Liver (tissue), 9 donors: Measurements from ENCODE around the gene SPATA4. TPM values are rescaled to one million over a fixed set of nuclear protein-coding genes. Genes with fewer than 3 reads are reported as not detected.

Source experiments
- DNase-seq: peaks from one replicate; pipeline ENCODE4 v3.0.0-alpha.2; 2017; ENCODE audit warnings: low spot score
- H3K27ac ChIP-seq, 2 donors: one replicate each; pipeline ENCODE4 v1.7.0; 2013; ENCODE audit warnings: inconsistent platforms in 2 of 2, low read length in 2 of 2, control low read depth in 1 of 2, low read depth in 1 of 2, mild to moderate bottlenecking in 1 of 2
- H3K27me3 ChIP-seq, 4 donors: one replicate each; pipeline versions ENCODE4 v1.6.1 to v1.7.0; 2013; ENCODE audit warnings: low read length in 3 of 4, inconsistent platforms in 1 of 4, mild to moderate bottlenecking in 1 of 4, moderate library complexity in 1 of 4; ENCODE audit not compliant: control insufficient read depth in 4 of 4, insufficient read depth in 4 of 4
- H3K36me3 ChIP-seq, 4 donors: one replicate each; pipeline versions ENCODE4 v1.6.1 to v1.7.0; 2013; ENCODE audit warnings: low read length in 3 of 4, mild to moderate bottlenecking in 3 of 4, low read depth in 1 of 4, moderate library complexity in 1 of 4; ENCODE audit not compliant: control insufficient read depth in 4 of 4, insufficient read depth in 3 of 4
- H3K4me1 ChIP-seq, 4 donors: one replicate each; pipeline versions ENCODE4 v1.6.1 to v1.7.0; 2013; ENCODE audit warnings: low read length in 3 of 4, mild to moderate bottlenecking in 3 of 4, moderate library complexity in 1 of 4; ENCODE audit not compliant: control insufficient read depth in 4 of 4, insufficient read depth in 4 of 4
- H3K4me3 ChIP-seq, 3 donors: one replicate each; pipeline versions ENCODE4 v1.6.1 to v1.7.0; 2013; ENCODE audit warnings: low read length in 3 of 3, control low read depth in 1 of 3, low read depth in 1 of 3, mild to moderate bottlenecking in 1 of 3
- H3K9ac ChIP-seq, 2 donors: one replicate each; pipeline ENCODE4 v1.7.0; 2013; ENCODE audit warnings: low read length in 2 of 2, mild to moderate bottlenecking in 2 of 2, moderate library complexity in 2 of 2, control low read depth in 1 of 2, low read depth in 1 of 2
- H3K9me3 ChIP-seq, 4 donors: one replicate each; pipeline versions ENCODE4 v1.6.1 to v1.7.0; 2013; ENCODE audit warnings: low read length in 3 of 4; ENCODE audit not compliant: control insufficient read depth in 4 of 4
- FOXA1 ChIP-seq: IDR thresholded peaks from 2 replicates; pipeline ENCODE4 v1.6.1; 2016; ENCODE audit warnings: antibody characterized with exemption
- FOXA2 ChIP-seq: IDR thresholded peaks from 2 replicates; pipeline ENCODE4 v1.6.1; 2016; ENCODE audit warnings: antibody characterized with exemption
- GABPA ChIP-seq, 2 donors: IDR thresholded peaks in 1 of 2; conservative IDR thresholded peaks in 1 of 2; 2 replicates each; pipeline ENCODE4 v1.6.1; 2016; ENCODE audit warnings: antibody characterized with exemption in 2 of 2, mild to moderate bottlenecking in 1 of 2, moderate library complexity in 1 of 2
- HNF4A ChIP-seq, 2 donors: conservative IDR thresholded peaks; 2 replicates each; pipeline ENCODE4 v1.6.1; 2016; ENCODE audit warnings: antibody characterized with exemption in 2 of 2, mild to moderate bottlenecking in 2 of 2
- HNF4G ChIP-seq: IDR thresholded peaks from 2 replicates; pipeline ENCODE4 v1.6.1; 2016; ENCODE audit warnings: antibody characterized with exemption
- JUND ChIP-seq, 2 donors: IDR thresholded peaks; 2 replicates each; pipeline ENCODE4 v1.6.1; 2016; ENCODE audit warnings: antibody characterized with exemption in 2 of 2
- NR2F2 ChIP-seq: IDR thresholded peaks from 2 replicates; pipeline ENCODE4 v1.6.1; 2016; ENCODE audit warnings: antibody characterized with exemption
- RAD21 ChIP-seq, 2 donors: IDR thresholded peaks; 2 replicates each; pipeline ENCODE4 v1.6.1; 2016; ENCODE audit warnings: antibody characterized with exemption in 2 of 2, mild to moderate bottlenecking in 2 of 2
- RXRA ChIP-seq, 2 donors: IDR thresholded peaks; 2 replicates each; pipeline ENCODE4 v1.6.1; 2017 to 2018; ENCODE audit warnings: antibody characterized with exemption in 2 of 2, mild to moderate bottlenecking in 1 of 2
- SP1 ChIP-seq: IDR thresholded peaks from 2 replicates; pipeline ENCODE4 v1.6.1; 2018; ENCODE audit warnings: antibody characterized with exemption, mild to moderate bottlenecking
- TAF1 ChIP-seq: conservative IDR thresholded peaks from 2 replicates; pipeline ENCODE4 v1.6.1; 2016; ENCODE audit warnings: antibody characterized with exemption, mild to moderate bottlenecking
- YY1 ChIP-seq: IDR thresholded peaks from 2 replicates; pipeline ENCODE4 v1.6.1; 2016; ENCODE audit warnings: antibody characterized with exemption, mild to moderate bottlenecking
- WGBS: extraction: QIAGEN DNeasy Blood & Tissue Kit; methylation state at CpG from one replicate; pipeline ENCODE4 v1.1.7; 2013; 5-methylcytosine and 5-hydroxymethylcytosine counted together
- polyA plus RNA-seq, 2 donors: library from polyadenylated mRNA; stranded (reverse) in 1 of 2; unstranded in 1 of 2; fragments of 200-250 nt in 1 of 2; fragments of >200 nt in 1 of 2; fragmentation: Nextera tagmentation in 1 of 2; extraction: Ambion mirVana in 1 of 2; gene quantifications; one replicate each; pipeline versions ENCODE4 v1.2.1 to v1.2.3, GENCODE V29; 2013 to 2015
- total RNA-seq, 2 donors: library from RNA; depleted of rRNA; stranded (reverse); fragments of >200 nt; gene quantifications; one replicate each; pipeline ENCODE4 v1.2.3, GENCODE V29; 2014
- TF ChIP-seq, protein P1 (sequence below): IDR thresholded peaks from 2 replicates; pipeline ENCODE4 v1.6.1; 2016; ENCODE audit warnings: antibody characterized with exemption, mild to moderate bottlenecking
- TF ChIP-seq, protein P2 (sequence below): IDR thresholded peaks from 2 replicates; pipeline ENCODE4 v1.6.1; 2016; ENCODE audit warnings: antibody characterized with exemption
- TF ChIP-seq, protein P3 (sequence below): IDR thresholded peaks from 2 replicates; pipeline ENCODE4 v1.6.1; 2016; ENCODE audit warnings: antibody characterized with exemption
- donor health status: healthy.
- donor health status: healthy.
- donor health status: healthy.
- donor health status: healthy.
- donor health status: healthy.

The SPATA4 gene
- total and polyA plus RNA-seq, 4 donors = 0.14 TPM; not detected in 3

DNA sequence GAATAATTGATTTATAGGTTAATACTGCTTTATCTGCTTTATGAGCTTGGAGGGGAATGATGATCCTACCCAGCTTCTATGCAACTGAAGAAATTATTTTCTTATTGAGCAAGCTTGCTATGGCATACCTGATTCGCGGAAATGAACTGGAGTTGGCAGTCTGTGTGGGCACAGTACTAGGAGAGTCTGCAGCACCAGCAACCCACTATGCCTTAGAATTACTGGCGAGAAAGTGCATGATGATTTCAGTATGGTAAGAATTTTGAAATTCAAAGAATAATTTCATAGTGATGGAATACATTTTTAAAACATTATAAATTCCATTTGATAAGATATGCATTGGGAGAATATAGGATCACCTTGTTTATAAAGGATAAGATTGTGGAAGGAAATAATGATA, 32.3 kb downstream of the SPATA4 start:
- no peak overlapping the region for H3K27ac ChIP-seq
- no peaks in the 10 kb centered on the region for H3K36me3 ChIP-seq
- H3K27me3 ChIP-seq = no peaks in the 10 kb centered on the region
- 91% methylated on average over 3 of the region's 3 CpGs for WGBS
- H3K9ac ChIP-seq = no peak overlapping the region
- no peaks in the 10 kb centered on the region for H3K4me1 ChIP-seq
- DNase-seq = no peak
- TF ChIP-seq HNF4G (no peak), GABPA (IDR thresholded peaks at IDR 0.05 in 1 of 2, conservative IDR thresholded peaks at IDR 0.05 in 1 of 2) (no peak), JUND (IDR thresholded peaks at IDR 0.05) (no peak)
- TF ChIP-seq, protein P1, sequence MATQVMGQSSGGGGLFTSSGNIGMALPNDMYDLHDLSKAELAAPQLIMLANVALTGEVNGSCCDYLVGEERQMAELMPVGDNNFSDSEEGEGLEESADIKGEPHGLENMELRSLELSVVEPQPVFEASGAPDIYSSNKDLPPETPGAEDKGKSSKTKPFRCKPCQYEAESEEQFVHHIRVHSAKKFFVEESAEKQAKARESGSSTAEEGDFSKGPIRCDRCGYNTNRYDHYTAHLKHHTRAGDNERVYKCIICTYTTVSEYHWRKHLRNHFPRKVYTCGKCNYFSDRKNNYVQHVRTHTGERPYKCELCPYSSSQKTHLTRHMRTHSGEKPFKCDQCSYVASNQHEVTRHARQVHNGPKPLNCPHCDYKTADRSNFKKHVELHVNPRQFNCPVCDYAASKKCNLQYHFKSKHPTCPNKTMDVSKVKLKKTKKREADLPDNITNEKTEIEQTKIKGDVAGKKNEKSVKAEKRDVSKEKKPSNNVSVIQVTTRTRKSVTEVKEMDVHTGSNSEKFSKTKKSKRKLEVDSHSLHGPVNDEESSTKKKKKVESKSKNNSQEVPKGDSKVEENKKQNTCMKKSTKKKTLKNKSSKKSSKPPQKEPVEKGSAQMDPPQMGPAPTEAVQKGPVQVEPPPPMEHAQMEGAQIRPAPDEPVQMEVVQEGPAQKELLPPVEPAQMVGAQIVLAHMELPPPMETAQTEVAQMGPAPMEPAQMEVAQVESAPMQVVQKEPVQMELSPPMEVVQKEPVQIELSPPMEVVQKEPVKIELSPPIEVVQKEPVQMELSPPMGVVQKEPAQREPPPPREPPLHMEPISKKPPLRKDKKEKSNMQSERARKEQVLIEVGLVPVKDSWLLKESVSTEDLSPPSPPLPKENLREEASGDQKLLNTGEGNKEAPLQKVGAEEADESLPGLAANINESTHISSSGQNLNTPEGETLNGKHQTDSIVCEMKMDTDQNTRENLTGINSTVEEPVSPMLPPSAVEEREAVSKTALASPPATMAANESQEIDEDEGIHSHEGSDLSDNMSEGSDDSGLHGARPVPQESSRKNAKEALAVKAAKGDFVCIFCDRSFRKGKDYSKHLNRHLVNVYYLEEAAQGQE = no peak
- no peaks in the 10 kb centered on the region for H3K9me3 ChIP-seq
- H3K4me3 ChIP-seq = no peak overlapping the region

DNA sequence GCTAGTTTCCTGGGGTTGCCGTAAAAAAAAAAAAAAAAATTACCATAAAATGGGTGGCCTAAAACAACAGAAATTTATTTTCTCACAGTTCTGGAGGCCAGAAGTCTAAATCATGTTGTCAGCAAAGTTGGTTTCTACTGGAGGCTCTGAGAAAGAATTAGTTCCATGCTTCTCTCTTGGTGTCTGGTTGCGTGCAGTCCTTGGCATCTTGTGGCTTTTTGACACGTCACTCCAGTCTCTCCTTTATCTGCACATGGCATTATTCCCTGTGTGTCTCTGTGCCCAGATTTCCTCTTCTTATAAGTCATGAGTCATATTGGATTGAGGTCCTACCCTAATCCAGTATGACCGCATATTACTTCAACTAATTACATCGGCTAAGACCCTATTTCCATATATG, 38.7 kb downstream of the SPATA4 start:
- Histone ChIP-seq H3K27ac (no peak overlapping the region), H3K9ac (no peak overlapping the region), H3K9me3 (no peaks in the 10 kb centered on the region), H3K36me3 (no peaks in the 10 kb centered on the region), H3K4me1 (no peaks in the 10 kb centered on the region), H3K4me3 (no peak overlapping the region), H3K27me3 (no peaks in the 10 kb centered on the region)
- TF ChIP-seq YY1 (no peak), HNF4A (conservative IDR thresholded peaks at IDR 0.05) (no peak), SP1 (no peak), TAF1 (no peak), JUND (IDR thresholded peaks at IDR 0.05) (no peak), FOXA2 (no peak), FOXA1 (no peak), RAD21 (IDR thresholded peaks at IDR 0.05) (no peak), RXRA (IDR thresholded peaks at IDR 0.05) (no peak), GABPA (IDR thresholded peaks at IDR 0.05 in 1 of 2, conservative IDR thresholded peaks at IDR 0.05 in 1 of 2) (no peak), NR2F2 (no peak)
- TF ChIP-seq, protein P2, sequence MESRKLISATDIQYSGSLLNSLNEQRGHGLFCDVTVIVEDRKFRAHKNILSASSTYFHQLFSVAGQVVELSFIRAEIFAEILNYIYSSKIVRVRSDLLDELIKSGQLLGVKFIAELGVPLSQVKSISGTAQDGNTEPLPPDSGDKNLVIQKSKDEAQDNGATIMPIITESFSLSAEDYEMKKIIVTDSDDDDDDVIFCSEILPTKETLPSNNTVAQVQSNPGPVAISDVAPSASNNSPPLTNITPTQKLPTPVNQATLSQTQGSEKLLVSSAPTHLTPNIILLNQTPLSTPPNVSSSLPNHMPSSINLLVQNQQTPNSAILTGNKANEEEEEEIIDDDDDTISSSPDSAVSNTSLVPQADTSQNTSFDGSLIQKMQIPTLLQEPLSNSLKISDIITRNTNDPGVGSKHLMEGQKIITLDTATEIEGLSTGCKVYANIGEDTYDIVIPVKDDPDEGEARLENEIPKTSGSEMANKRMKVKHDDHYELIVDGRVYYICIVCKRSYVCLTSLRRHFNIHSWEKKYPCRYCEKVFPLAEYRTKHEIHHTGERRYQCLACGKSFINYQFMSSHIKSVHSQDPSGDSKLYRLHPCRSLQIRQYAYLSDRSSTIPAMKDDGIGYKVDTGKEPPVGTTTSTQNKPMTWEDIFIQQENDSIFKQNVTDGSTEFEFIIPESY = no peak
- TF ChIP-seq, protein P3, sequence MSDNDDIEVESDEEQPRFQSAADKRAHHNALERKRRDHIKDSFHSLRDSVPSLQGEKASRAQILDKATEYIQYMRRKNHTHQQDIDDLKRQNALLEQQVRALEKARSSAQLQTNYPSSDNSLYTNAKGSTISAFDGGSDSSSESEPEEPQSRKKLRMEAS = no peak
- TF ChIP-seq, protein P1 = no peak
- no peak for DNase-seq
- 96% methylated on average over 5 of the region's 5 CpGs for WGBS
